Measurements from ENCODE around the gene C1orf21.

C1orf21 gene

DNA sequence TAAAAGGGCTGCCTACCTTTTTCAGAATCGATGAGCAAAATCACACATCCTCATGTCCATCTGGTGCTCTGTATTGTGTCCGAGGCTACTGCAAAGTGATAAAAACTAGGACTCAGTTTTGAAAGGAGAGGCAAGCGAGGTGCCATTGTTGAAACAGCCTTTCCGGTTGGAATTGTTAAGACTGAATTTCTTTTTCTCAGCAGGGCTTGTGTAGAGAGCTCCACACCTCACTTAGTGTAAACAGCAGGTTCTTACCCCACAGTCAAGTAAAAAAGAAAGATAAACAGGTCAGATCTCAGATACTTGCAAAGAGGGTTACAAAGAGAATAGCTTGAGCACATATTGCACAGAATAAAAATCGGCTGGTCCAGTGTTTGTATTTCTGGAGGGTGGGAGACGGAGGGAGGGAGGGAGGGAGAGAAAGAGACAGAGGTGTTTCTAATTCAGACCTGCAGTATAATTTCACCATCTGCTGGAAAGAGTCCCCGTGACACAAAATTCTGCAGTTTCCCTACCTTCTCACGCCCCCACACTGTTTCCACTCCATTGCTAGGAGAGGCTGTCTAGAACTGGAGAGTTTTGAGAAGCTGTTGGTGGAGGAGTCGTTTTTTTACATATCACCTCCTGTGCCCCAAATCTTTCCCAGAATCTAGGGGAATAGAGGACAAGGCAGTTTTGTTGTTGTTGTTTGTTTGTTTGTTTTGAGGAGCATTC is 285.3 kb downstream of the C1orf21 start:
- DNase-seq = no peak

DNA sequence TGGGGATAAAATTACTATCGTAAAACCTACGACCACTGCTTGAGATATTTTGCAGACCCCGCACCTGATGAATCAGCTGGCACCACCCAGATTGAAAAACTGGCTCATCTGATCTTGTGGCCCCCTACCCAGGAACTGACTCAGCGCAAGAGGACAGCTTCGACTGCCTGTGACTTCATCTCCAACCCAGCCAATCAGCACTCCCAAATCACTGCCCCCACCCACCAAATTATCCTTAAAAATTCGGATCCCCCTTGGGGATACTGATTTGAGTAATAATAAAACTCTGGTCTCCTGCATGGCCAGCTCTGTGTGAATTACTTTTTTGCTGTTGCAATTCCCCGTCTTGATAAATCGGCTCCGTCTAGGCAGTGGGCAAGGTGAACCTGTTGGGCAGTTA is 286.5 kb downstream of the C1orf21 start:
- no peak for DNase-seq

DNA sequence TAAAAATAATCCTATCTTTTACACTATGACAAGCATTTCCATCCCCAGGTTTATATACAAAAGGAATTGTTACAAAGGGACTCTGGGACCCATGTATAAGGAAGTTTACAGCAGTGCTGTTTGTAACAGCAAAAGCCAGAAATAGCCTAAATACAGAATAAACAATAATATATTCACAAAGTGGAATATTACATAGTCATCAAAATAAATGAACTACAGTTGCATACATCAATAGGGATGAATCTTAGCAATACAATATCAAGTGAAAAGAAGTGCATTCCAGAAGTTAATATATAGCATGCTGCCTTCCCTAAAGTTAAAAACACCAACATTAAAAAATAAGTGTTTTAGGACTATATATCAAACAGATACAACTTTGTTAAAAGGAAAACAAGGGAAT is 290.5 kb downstream of the C1orf21 start:
- no peak for DNase-seq
